NCI-H1930 (cell line): ENCODE measurements around the gene TINCR.

Source experiments
- DNase-seq, 2 experiments: peaks; one replicate each; lab custom pipeline; 2025; lab: John Stamatoyannopoulos, UW

TINCR gene

DNA sequence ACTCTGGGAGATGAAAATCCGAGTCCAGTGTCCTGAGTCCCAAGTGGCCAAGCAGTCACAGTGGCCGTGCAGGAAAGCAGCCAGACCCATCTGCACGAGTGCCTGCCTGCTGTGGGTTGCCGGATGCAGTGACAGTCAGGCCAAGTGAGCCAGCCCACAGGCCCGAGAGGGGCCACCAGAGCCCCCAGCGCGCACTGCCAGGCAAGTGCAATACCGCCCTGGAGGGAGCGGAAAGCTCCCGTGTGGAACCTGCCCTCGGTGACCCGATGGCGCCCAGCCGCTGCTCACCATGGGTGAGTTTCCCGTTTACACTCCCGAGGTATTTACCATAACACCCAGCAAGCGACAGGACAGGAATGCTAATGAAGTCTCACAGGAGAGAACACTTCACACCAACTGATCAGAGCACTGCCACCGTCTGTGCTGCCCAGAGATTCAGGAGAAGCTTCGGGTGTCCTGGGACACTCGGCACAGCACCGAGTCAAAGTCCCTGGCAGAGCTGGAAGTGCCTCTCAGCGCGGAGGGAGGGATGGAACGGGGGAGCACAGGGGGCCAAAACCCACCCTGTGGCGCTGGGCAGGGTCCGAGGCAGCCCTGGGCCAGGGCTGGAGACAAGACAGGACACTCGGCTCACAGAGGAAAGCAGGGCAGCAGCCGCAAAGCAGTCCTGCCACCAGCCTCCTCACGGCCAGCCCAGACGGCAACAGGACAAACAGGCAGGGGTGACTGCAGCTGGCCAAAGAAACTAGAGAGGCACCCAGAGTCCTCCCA lies 21.3 kb upstream of the TINCR start:
- DNase-seq, result no peak

DNA sequence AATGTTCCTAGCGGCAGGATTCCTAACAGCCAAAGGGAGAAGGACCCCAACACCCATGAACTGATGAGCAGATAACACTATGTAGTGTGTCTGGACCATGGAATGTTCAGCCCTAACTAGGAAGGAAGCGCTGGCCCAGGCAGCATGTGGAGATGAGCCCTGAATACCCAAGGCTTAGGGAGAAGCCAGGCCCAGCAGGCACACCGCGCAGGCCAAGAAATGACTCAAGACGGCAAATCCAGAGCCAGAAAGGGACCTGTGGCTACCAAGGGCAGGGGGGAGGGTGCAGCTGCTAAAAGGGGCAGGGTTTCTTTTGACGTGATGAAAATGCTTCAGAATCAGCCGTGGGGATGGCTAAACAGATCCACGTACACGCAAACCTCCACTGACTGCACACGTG lies 20.7 kb upstream of the TINCR start:
- DNase-seq, result no peak

DNA sequence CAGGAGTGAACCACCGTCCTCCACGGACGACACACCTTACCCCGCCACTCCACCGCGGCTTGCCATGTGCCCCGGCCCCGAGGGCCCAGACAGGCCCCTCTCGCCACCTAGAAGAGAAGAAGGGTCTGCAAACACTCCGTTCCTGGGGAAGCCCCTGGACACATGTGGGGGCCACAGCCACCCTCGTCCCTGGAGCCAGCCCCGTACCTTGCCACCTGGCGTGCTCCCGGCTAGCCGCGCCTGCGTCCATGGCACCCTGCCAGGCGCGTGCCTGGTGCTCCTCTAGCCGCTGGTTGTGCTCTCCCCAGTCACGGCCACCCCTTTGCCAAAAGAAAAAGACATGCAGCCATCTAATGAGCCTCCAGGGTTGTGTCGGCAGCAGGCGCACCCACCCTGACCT lies 19.9 kb upstream of the TINCR start:
- DNase-seq, result no peak

DNA sequence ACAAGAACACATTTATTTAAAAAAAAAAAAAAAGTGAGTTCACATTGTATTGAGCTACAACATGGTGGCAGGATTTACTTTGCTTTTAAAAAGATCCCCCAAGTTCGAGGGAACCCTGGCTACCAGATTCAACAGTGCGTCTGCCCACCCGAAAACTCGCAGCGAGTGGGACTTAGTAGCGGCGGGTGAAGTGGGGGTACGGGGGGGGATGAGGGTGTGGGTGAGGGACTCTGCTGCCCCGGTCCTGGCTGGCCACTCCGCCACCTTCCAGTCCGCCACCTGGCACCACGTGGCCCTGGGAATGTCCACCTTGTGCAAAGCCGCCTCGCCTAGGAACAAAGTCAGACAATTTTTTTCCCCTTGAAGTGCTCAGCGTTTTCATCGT lies 19.3 kb upstream of the TINCR start:
- DNase-seq, result no peak

DNA sequence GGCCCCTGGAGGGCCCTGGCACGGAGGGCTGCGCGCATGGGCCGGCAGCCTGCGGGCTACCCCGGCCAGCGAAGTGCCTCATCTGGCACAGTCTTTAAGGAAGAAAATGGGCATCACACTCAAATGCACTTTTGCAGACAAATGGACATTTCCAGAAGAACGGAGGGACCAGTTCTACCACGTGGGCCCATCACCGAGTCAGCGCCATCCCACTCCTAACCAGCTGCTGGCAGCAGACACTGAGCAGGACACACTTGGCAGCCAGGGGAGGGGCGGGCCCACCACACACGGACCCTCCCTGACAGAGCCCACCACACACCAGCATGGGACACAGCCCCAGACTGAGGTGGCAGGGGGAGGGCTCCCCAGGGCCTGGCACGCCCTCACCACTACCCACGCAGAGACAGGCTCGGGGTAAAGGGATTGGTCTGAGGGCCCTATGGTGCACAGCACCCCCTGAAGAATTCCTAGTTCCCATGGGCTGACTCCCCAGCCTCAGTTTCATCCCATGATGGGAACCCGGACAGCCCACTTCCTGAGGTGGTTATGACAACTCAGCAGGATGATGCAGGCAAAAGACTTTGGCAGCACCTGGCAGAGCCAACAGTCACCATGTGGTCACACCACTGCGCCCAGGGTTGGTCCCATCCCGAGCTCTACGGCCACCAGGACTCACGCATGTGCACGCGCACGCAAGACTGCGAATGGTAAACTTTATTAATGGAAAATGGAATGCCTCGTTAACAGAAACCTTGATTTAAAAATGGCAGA lies 18.7 kb upstream of the TINCR start:
- no peak for DNase-seq

DNA sequence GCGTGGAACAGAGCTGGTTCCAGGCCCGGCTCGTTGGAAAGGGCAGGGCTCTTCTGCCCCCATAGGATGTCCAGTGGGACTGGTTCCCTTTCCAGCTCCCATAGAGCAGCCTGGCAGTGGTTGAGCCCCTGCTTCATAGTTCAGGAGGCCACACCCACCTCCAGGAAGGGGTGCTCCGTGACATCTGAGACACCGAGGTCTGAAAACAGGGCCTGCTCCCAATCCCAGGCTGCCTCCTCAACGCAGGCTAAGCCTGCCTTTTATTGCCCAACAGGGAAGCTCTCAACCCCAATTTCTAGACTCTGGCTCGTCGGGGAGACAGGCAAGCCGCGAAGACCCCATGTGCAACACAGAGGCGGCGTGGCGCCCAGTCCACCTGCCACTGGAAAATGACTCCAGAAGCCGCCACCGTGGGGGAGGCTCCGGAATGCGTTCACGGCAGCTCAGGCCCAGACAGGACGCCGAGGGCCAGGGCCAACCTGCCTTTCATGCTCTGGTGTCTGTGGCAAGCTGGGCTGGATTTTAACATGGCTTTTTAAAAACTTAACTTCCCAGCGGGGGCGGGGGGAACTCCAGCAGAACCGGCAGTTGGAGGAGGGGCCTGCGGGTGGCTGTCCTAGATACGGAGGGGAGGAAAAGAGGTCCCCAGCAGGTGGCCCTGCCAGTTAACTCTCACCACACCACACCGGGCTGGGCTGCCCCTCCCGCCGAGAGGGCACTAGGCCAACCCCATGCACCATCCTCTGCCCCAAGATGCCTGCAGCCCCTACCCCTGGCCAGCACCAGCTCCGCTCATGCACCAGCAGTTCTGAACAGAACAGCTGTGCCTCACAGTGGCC lies 17.9 kb upstream of the TINCR start:
- no peak for DNase-seq

DNA sequence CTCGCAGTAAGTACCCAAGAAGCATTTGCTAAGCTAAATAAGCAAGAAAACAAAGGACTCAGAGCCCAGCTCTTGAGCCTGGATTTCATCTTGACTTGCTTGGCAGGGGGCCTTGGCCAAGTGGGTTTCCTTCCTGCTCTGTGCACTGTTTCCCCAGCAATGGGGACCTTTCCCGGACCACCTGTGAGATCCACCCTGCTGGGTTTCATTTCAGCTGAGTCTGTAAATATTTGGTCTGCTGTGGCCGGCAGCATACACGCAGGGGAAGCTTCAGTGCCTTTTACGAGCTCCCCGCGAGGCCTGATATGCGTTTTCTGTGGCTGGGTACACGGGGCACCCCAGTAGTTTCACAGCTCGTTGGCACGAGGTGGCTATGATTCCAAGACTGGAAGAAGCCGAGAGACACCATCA lies 12.4 kb upstream of the TINCR start:
- peak in 1 of 2 experiments; percentile 1 for DNase-seq

DNA sequence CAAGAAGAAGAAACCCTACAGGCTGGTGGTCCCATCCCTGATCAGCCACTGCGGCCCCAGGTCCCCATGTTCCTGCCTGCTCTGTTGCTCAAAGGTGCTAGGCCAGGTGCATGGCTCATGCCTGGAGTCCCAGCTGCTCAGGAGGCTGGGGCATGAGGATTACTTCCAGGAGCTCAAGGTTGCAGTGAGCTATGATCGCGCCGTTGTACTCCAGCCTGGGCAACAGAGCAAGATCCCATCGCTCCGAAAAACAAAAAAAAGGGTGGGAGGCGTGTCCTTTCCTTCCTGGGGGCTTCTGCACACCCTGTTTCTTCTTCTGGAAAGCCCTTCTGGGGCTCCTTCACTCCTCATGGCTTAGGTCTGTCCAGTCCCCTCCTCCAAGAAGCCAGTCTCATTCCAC lies 11.9 kb upstream of the TINCR start:
- no peak for DNase-seq

DNA sequence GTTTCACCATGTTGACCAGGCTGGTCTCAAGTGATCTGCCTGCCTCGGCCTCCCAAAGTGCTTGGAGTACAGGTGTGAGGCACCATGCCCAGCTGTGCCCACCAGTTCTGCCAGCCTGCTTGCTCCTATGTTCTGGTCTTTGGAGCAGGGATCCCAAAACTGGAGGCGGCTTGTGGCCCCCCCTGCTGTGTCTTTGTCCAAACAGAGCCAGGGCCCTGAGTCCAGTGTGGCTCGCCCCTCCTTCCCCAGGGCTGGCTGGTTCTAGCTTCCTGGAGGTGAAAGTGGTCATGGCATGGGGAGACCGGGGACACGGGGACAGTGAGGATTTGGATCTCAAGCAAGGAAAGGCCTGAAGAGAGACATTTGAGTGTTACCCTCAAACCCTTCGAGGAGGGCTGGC lies 11.5 kb upstream of the TINCR start:
- DNase-seq, result no peak

DNA sequence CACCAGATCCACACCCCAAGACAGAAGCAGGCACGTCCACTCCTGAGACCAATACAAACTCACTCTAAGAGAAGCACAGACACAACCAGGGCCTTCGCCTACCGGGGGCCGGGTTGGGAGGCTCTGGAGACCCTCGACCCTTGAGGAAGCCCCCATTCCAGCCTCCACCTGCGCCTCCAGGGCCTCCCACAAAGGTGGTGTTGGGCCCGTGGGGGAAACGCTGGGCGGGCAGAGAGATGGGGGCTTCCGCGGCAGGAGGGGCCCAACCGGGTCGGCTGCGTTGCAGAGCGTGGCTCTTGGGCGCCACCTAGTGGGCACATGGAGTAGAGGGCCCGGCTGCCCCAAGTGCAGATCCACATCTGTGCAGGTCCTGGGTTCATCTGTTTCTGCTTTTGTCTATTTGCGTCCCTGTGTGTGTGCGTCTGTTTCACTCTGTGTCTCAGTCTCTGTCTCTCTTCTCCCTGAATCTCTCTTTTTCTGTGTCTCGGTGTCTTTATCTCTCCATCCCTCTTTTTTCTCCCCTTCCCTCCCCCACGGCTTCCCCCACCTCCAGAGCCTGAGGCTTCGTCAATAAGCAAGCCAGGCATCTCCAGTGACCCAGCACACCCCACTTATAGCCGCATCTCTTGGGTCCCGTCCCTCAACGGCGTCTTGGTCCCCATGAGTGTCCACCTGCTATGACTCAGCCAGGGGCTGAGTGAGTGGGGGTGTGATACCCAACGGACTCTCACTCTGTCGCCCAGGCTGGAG lies 10.5 kb upstream of the TINCR start:
- DNase-seq, result peak; percentile 11 to 45

DNA sequence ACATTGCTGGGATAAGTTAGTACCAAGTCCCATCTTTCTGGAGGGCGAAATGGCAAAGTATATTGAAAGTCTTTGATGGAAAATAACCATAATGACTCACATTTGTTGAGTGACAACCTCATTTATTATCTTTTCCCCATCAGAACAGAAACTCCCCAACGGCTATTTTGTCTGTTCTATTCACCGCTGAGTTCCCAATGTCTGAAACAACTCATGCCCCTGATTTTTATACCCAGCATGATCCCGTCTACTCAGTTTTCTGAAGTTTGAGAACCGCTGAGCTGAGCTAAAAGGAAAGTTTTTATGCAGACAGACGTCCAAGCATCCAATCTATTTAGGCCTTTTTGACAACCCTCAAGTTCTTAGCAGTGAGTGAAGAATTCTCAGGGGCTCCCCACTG lies 7.8 kb upstream of the TINCR start:
- no peak for DNase-seq

DNA sequence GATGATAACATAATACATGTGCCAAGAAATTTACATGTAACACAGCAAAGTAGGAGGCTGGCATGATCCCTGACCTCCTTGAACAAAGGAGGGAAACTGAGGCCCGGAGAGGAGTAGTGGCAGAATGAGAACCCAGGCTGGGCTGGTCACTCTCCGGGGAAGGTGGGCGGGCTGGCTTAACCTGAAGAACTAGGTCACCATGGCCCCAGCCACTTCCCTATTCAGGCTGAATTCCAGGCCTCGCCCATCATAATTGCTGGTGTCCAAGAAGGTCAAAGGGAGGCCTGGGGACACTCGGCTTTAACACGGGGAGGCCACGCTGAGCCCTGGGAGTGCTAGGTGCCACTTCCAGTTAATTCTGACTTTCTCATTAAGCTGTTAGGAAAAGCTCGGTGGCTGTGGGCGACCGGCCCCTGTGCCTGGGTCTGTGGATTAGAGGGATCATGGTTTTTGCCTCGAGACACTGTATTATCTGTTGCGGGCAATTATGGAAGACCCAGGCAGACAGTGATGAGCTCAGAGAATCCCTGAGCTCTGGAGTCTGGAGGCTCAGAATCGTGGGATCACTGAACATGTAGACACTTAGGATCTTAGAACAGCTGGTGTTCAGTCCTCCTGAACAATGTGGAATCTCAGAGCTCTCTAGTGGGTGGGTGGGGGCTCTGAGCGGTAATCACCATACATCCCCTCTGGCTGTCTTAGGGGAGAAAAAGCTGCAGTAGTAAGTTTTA lies 5.0 kb upstream of the TINCR start:
- no peak for DNase-seq

DNA sequence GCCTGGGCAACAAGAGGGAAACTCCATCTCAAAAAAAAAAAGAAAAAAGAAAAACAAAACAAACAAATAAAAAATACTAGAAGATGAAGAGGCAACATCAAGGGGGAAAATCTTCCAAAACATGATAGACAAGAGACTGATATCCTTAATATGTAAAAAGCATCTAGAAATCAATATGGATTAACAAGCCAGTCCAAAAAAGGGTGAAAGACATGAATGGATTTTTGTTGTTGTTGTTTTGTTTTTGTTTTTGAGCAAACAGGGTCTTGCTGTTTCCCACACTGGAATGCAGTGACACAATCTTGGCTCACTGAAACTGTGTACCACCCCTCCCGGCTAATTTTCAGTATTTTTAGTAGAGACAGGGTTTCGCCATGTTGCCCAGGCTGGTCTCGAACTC lies 4.0 kb upstream of the TINCR start:
- no peak for DNase-seq

DNA sequence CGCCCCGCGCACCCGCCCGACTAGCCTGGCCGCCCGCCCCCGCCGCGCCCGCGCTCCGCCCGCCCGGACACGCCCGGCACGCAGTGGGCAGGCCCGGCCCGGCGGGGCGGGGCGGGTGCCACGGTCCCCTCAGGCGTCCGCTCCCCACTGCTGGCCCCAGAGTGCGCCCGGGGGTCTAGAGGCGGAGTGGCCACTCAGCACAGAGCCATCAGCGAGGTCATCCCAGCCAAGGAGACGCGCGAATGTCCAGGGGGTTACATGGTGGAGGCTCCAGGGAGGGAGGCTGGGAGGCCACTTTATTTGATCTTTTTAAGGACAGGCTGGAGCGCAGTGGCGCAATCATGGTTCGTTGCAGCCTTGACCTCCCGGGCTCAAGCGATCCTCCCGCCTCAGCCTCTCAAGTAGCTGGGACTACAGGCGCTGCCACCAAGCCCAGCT lies 236 bp upstream of the TINCR start:
- DNase-seq, result no peak

DNA sequence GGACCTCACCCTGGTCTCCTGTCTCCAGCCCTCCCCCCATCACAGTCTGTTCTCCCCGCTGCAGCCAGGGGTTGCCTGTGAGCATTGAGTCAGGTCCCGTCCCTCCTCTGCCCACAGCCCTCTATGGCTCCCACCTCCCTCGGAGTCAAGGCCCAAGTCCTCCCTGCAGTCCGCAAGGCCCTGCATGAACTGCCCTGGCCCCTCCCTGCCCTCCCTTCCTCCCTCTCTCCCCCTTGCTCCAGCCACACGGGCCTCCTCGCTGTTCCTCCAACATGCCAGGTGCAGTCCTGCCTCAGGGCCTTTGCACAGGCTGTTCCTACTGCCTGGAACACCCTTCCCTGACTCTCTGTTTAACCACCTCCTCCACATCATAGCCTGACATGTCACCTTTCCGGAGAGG lies 2.8 kb downstream of the TINCR start:
- DNase-seq, result no peak

DNA sequence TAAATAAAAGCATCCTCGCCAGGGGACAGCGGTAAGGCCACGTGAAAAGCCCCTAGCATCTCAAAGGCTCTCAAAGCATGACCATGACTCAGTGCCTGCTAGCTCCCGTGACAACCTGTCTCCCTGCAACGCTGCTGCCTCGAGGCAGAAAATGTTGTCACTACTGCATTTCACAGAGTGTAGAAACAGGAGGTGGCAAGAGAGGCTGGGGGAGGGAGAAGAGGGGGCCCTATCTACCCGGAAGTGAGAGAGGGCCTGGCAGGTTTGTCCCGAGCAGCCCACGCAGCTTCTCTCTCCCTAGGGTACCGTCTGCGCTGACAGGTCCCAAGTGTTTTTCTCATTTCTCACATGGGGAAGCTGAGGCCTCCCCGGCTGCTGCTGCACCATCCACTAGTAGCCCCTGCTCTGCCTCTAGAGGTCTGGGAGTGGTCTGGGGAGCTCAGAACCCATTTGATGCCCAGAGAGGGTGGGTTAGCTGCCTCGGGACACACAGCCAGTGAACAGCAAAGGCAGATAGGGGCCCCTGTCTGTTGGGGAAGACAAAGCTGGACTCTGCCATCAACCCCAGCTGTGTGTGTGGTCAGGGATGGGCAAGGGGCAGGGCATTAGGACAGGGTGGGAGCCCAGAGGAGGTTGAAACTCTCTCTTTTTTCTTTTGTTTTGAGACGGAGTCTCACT lies 3.7 kb downstream of the TINCR start:
- no peak for DNase-seq

DNA sequence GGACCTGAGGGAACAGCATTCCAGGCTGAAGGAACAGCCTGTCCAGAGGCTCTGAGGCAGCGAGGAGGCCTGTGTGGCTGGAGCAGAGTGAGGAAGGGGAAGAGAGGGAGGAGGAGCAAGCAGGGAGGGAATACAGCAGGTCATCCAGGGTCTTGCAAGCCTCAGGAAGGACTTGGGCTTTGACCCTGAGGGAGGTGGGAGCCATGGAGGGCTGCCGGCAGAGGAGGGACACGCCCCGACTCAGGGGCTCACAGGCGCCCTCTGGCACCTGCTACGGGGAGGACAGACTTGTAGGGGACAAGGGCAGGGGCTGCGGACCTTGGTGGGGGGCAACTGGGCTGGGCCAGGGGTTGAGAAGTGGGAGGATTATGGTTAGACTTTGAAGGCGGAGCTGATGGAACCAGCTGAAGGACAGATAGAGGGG lies 4.7 kb downstream of the TINCR start:
- DNase-seq, result no peak

DNA sequence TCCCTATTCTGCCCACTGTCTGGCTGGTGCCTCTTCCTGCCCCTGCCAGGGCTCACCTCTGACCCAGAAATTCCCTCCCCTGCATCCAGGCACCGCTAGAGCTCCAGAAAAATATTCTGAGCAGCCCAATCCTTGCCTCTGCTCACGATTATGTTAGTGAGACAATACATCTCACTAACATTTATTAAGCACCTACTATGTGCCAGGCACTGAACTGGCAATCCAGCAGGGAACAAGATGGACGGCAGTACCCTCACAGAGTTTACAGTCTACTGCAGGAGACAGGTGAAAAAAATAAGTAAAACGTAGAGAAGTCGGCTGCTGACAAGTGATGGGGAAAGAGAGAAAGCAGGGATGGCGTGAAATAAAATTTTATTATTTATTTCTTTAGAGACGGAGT lies 5.5 kb downstream of the TINCR start:
- DNase-seq, result no peak

DNA sequence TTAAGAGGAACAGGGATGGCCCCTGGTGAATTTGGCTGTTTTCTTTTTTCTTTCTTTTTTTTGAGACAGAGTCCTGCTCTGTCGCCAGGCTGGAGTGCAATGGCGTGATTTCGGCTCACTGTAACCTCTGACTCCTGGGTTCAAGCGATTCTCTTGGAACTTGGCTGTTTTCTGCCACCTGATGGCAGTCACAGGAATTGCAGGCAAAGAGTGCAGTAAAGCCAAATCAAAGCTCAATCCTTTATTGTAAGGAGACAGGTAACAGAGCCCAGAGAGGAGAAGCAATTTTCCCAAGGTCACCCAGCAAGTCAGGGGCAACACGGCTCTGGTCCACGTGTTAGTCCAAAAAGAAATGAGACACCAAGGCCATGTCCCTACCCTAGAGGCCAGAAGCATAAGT lies 6.2 kb downstream of the TINCR start:
- DNase-seq, result no peak

DNA sequence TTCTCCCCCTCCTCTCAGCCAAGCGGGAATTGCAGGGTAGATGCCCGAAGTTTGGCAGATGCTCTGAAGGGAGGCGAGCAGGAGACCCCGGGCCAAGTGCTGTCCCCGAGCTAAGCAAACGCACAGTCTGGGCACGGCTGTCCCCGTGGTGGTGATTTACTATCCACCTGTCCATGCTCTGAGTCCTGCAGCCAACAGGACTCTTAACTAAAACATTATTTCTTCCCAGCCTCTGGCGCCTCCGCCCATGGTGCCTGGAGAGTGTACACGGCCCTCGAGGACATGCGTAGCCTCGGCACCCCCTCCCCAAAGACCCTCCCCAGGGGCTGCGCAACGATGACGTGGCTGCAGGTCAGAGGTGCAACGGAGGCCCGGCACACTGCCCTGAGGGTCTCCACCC lies 7.6 kb downstream of the TINCR start:
- DNase-seq, result no peak

DNA sequence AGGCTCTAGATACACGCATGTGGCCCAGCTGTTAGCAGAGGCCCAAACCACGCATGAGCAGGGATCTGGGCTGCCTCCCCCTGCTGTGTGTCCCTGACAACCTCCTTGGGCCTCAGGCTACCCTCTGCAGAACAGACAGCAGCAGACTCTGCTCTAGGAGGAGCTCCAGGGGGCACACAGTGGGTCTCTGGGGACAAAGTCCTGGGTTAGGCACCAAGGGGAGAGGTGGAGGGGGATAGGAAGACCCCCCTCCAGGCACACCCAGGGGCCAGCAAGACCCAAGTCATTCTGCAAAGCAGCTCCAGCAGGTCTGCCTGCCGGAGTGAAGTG lies 8.0 kb downstream of the TINCR start:
- no peak for DNase-seq
